ENCODE results near the gene ANKRD6. TPM values are rescaled to one million over a fixed set of nuclear protein-coding genes. Genes with fewer than 3 reads are reported as not detected.

ANKRD6 gene
- total RNA-seq, 1 experiment from 2014 or later: 5.6 TPM

DNA sequence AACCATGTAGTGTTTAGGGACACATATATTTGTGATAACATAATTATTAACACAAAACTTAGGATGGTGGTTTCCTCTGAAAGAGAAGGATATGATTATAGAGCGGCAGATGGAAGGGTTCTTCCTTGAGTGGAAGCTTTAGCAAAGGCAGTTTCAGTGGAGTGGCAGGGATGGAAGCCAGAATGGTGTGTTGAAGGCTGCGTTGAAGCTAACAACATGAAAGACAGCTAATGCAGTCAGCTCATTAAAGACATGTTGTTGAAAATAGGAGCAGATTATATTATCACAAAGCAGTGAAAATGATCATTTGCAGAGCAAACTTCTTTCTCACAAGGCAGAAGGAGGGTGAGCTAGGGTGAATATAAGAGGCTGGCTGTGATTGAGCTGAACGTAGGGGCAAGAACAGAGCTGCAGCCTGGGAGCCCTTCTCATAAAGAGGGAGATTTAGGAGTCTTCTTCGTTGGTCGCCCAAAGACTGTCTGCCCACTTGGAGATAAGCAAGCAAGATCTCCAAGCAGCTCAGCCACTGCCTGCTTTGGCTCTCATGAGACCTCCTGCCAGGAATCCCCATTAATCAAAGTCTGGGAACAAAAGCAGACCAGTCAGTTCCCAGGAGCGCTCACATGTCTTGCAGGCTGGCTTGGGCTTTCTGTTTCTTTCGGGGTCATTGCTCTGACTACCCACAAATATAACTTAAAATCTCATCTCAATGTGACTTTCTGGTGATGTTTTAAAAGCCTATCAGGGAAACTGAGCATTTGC, 2.6 kb upstream of the ANKRD6 start:
- Histone ChIP-seq H4K91ac (ENCODE audit: insufficient read length, low read depth, low read length) (no peak overlapping the region), H3K9me3 (ENCODE audit: control insufficient read depth, low read depth, low read length) (no peaks in the 10 kb centered on the region), H3K4me2 (ENCODE audit: insufficient read depth, insufficient read length, low read length) (no peak overlapping the region), H3K9ac (ENCODE audit: extremely low read depth, insufficient read length, low read length) (no peak overlapping the region), H2BK5ac (ENCODE audit: insufficient read length, low read length) (no peak overlapping the region), H3T11ph (ENCODE audit: low read length) (no peak overlapping the region), H2BK15ac (ENCODE audit: low read depth, low read length) (no peak overlapping the region), H3K79me2 (ENCODE audit: insufficient read depth, low read length) (no peaks in the 10 kb centered on the region), H2BK20ac (ENCODE audit: low read depth, low read length, poor library complexity, severe bottlenecking) (no peak overlapping the region), H2BK120ac (ENCODE audit: low read depth, low read length, poor library complexity, severe bottlenecking) (no peak overlapping the region), H3K27ac (ENCODE audit: insufficient read length, low read depth, low read length) (no peak overlapping the region), H3K23me2 (ENCODE audit: insufficient read length, low read depth, low read length, poor library complexity, severe bottlenecking) (peaks cover 7% of the 10 kb centered on the region), H4K20me1 (ENCODE audit: control insufficient read depth, insufficient read depth, insufficient read length) (no peaks in the 10 kb centered on the region), H3K23ac (ENCODE audit: insufficient read length, low read depth, low read length) (no peak overlapping the region), H3K27me3 (ENCODE audit: insufficient read depth, low read length) (no peaks in the 10 kb centered on the region; the same call in 1 of the 2 replicates), H3K4ac (ENCODE audit: low read depth, low read length) (no peak overlapping the region), H3K79me1 (ENCODE audit: insufficient read depth, low read depth, low read length, poor library complexity, severe bottlenecking) (no peaks in the 10 kb centered on the region), H2AK5ac (ENCODE audit: insufficient read length, low read length) (no peak overlapping the region), H3K4me1 (ENCODE audit: insufficient read depth, low read length) (no peaks in the 10 kb centered on the region), H3K14ac (ENCODE audit: insufficient read depth, low read length) (no peak overlapping the region), H4K8ac (replicated peaks; ENCODE audit: insufficient read length, low read depth, low read length) (no peak overlapping the region), H3K56ac (ENCODE audit: insufficient read length, low read depth, low read length) (no peak overlapping the region), H3K18ac (ENCODE audit: insufficient read length, low read depth, low read length) (no peak overlapping the region), H4K5ac (ENCODE audit: insufficient read length, low read depth, low read length) (no peak overlapping the region), H2AFZ (ENCODE audit: low read length) (no peak overlapping the region), H2BK12ac (ENCODE audit: insufficient read length, low read depth, low read length) (no peak overlapping the region)
- TF ChIP-seq, protein P1, sequence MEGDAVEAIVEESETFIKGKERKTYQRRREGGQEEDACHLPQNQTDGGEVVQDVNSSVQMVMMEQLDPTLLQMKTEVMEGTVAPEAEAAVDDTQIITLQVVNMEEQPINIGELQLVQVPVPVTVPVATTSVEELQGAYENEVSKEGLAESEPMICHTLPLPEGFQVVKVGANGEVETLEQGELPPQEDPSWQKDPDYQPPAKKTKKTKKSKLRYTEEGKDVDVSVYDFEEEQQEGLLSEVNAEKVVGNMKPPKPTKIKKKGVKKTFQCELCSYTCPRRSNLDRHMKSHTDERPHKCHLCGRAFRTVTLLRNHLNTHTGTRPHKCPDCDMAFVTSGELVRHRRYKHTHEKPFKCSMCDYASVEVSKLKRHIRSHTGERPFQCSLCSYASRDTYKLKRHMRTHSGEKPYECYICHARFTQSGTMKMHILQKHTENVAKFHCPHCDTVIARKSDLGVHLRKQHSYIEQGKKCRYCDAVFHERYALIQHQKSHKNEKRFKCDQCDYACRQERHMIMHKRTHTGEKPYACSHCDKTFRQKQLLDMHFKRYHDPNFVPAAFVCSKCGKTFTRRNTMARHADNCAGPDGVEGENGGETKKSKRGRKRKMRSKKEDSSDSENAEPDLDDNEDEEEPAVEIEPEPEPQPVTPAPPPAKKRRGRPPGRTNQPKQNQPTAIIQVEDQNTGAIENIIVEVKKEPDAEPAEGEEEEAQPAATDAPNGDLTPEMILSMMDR (conservative IDR thresholded peaks at IDR 0.05): no peak
- Mint-ChIP-seq H3K9me3 (no peaks in the 10 kb centered on the region), H3K27me3 (ENCODE audit: low read depth) (peaks cover 46% of the 10 kb centered on the region), H3K4me3 (no peak overlapping the region), H3K36me3 (ENCODE audit: insufficient read depth in 1 of 3, low read depth in 3 of 3) (no peaks in the 10 kb centered on the region), H3K4me1 (peaks cover 16 to 17% of the 10 kb centered on the region in 2 experiments), H3K27ac (no peak overlapping the region)
- DNase-seq: no peak
- WGBS (ENCODE audit: extremely low coverage, insufficient read length, low lambda C conversion rate): no CpG with 5 or more reads among the region's 7 CpGs
